ENCODE measurements around the gene WASF3.

DNA sequence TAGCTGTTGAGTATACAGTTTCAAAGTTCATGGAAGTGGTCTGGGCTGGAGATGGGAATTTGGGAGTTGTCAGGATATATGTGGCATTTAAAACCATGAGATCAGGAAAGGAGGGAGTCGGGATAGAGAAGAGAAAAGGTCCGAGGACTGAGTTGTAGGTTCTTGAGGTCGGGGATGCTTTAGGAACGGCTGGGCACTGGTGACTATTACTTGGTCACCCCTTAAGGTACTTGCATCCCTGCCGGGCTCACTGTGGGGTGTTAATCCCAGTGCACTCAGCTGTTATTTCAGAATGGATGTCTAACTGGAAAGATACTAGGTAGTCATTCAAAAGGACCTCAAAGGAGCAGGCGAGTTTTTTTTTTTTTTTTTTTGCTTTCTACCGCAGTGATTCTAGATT lies 34.2 kb downstream of the WASF3 start:
- TF ChIP-seq, protein P1, sequence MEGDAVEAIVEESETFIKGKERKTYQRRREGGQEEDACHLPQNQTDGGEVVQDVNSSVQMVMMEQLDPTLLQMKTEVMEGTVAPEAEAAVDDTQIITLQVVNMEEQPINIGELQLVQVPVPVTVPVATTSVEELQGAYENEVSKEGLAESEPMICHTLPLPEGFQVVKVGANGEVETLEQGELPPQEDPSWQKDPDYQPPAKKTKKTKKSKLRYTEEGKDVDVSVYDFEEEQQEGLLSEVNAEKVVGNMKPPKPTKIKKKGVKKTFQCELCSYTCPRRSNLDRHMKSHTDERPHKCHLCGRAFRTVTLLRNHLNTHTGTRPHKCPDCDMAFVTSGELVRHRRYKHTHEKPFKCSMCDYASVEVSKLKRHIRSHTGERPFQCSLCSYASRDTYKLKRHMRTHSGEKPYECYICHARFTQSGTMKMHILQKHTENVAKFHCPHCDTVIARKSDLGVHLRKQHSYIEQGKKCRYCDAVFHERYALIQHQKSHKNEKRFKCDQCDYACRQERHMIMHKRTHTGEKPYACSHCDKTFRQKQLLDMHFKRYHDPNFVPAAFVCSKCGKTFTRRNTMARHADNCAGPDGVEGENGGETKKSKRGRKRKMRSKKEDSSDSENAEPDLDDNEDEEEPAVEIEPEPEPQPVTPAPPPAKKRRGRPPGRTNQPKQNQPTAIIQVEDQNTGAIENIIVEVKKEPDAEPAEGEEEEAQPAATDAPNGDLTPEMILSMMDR (conservative IDR thresholded peaks at IDR 0.05) = no peak
- TF ChIP-seq ZFX (IDR thresholded peaks at IDR 0.05) = no peak
